Fibroblast of villous mesenchyme (primary cell): Measurements from ENCODE around the gene ARHGAP10. TPM values are rescaled to one million over a fixed set of nuclear protein-coding genes. Genes with fewer than 3 reads are reported as not detected.

ENCODE experiments used
- DNase-seq: peaks from one replicate; pipeline ENCODE4 v3.0.0-alpha.2; 2010; ENCODE audit warnings: low read depth
- H3K4me3 ChIP-seq: 2 replicates; pipeline ENCODE4 v1.5.1; 2011; ENCODE audit warnings: low read depth, mild to moderate bottlenecking, low read length
- CTCF ChIP-seq: IDR thresholded peaks from 2 replicates; pipeline ENCODE4 v1.5.1; 2012; ENCODE audit warnings: low read depth, mild to moderate bottlenecking, low read length; ENCODE audit not compliant: insufficient read depth
- total RNA-seq: library from RNA; depleted of rRNA; stranded (reverse); fragments of >200 nt; gene quantifications from 2 replicates; pipeline ENCODE4 v1.2.3, GENCODE V29; 2012

ARHGAP10 gene
- total RNA-seq, 1 donor = 41.5 TPM

GRCh38 chr4:148052448-148052847 is 320.6 kb downstream of the ARHGAP10 start:
- H3K4me3 ChIP-seq = no peak overlapping the region
- TF ChIP-seq CTCF = no peak
- DNase-seq = peak; percentile 52

- H3K4me3 ChIP-seq = no peak overlapping the region
- TF ChIP-seq CTCF = no peak
- DNase-seq = peak; percentile 60
Observed at GRCh38 chr4:148053298-148054003, 321.6 kb downstream of the ARHGAP10 start.

- no peak overlapping the region for H3K4me3 ChIP-seq
- no peak for TF ChIP-seq CTCF
- peak; percentile 51 for DNase-seq
Observed at GRCh38 chr4:148054275-148054674, 322.4 kb downstream of the ARHGAP10 start.

GRCh38 chr4:148055844-148056243 is 324.0 kb downstream of the ARHGAP10 start:
- H3K4me3 ChIP-seq = no peak overlapping the region
- TF ChIP-seq CTCF = no peak
- DNase-seq = no peak

- no peak for TF ChIP-seq CTCF
- peak; percentile 60 for DNase-seq
- H3K4me3 ChIP-seq = no peak overlapping the region
Observed at GRCh38 chr4:148056879-148057278, 325.0 kb downstream of the ARHGAP10 start.

- no peak overlapping the region for H3K4me3 ChIP-seq
- DNase-seq = no peak
- TF ChIP-seq CTCF = no peak
Observed at GRCh38 chr4:148057516-148057915, 325.6 kb downstream of the ARHGAP10 start.
